PC-9 (cell line): Measurements from ENCODE around the gene LRP1B. TPM values are rescaled to one million over a fixed set of nuclear protein-coding genes. Genes with fewer than 3 reads are reported as not detected.

Source experiments
- BruUV-seq: library from RNA; stranded (reverse); fragments of 400-500 nt; replicated peaks from 2 replicates; lab custom pipeline; 2021; lab: Mats Ljungman, UMichigan
- CTCF ChIA-PET: fragments of 300-600 bp; sonication (Branson Sonifier 250); formaldehyde crosslinking; loops from one replicate; lab custom pipeline; 2022; ENCODE audit warnings: antibody characterized with exemption; lab: Charles Lee
- POLR2A ChIA-PET: fragments of 300-600 bp; sonication (Branson Sonifier 250); formaldehyde crosslinking; loops from one replicate; lab custom pipeline; 2022; ENCODE audit warnings: antibody characterized with exemption; ENCODE audit not compliant: unreplicated experiment; lab: Charles Lee
- DNase-seq, 2 experiments: peaks; one replicate each; pipeline versions ENCODE4 v3.0.0 to v3.0.0-alpha.2; 2015 to 2022; ENCODE audit warnings: mixed read lengths in 1 of 2
- H2AFZ ChIP-seq: fragments of 200-600 bp; sonication (generic); 2 replicates; pipeline ENCODE4 v1.8.1; 2017; ENCODE audit warnings: antibody characterized with exemption
- H3F3A ChIP-seq: fragments of 200-600 bp; sonication (generic); 2 replicates; pipeline ENCODE4 v1.8.1; 2017; ENCODE audit warnings: antibody characterized with exemption, mild to moderate bottlenecking, low read depth; ENCODE audit not compliant: insufficient read depth
- H3K27ac ChIP-seq: fragments of 200-600 bp; sonication (generic); 2 replicates; pipeline ENCODE4 v1.6.1; 2016; ENCODE audit warnings: mixed run types
- H3K27me3 ChIP-seq: fragments of 200-600 bp; sonication (generic); 2 replicates; pipeline ENCODE4 v1.6.1; 2016; ENCODE audit warnings: low read depth, mixed run types; ENCODE audit not compliant: insufficient read depth
- H3K36me3 ChIP-seq: fragments of 200-600 bp; sonication (generic); 2 replicates; pipeline ENCODE4 v1.6.1; 2016; ENCODE audit warnings: low read depth, mixed run types
- H3K4me1 ChIP-seq: fragments of 200-600 bp; sonication (generic); replicated peaks from 2 replicates; pipeline ENCODE4 v1.6.1; 2016; ENCODE audit warnings: mixed run types; ENCODE audit not compliant: insufficient read depth
- H3K4me2 ChIP-seq: fragments of 200-600 bp; sonication (generic); 2 replicates; pipeline ENCODE4 v1.6.1; 2017; ENCODE audit warnings: mixed run types
- H3K4me3 ChIP-seq: fragments of 200-600 bp; sonication (generic); 2 replicates; pipeline ENCODE4 v1.6.1; 2016; ENCODE audit warnings: mixed run types
- H3K79me2 ChIP-seq: fragments of 200-600 bp; sonication (generic); 2 replicates; pipeline ENCODE4 v1.6.1; 2017; ENCODE audit warnings: low read depth, mixed run types
- H3K9me2 ChIP-seq: fragments of 200-600 bp; sonication (generic); 2 replicates; pipeline ENCODE4 v1.8.1; 2017; ENCODE audit warnings: mild to moderate bottlenecking; ENCODE audit not compliant: insufficient read depth
- H3K9me3 ChIP-seq: fragments of 200-600 bp; sonication (generic); 2 replicates; pipeline ENCODE4 v1.8.1; 2016; ENCODE audit warnings: low read depth; ENCODE audit not compliant: insufficient read depth
- H4K20me1 ChIP-seq: fragments of 200-600 bp; sonication (generic); 2 replicates; pipeline ENCODE4 v1.8.1; 2017; ENCODE audit not compliant: insufficient read depth
- EZH2 ChIP-seq: fragments of 200-600 bp; sonication (generic); IDR thresholded peaks from 2 replicates; pipeline ENCODE4 v1.8.0; 2017; ENCODE audit warnings: antibody characterized with exemption, low read depth
- intact Hi-C: fragments of 100-400 bp; cut with micrococcal nuclease; formaldehyde crosslinking; loops from one replicate; pipeline ENCODE4 v1.10.0; 2022; ENCODE audit not compliant: unreplicated experiment
- total RNA-seq: library from RNA; stranded (reverse); gene quantifications from 2 replicates; pipeline ENCODE4 v1.2.3, GENCODE V29; 2021
- TF ChIP-seq, protein P1 (sequence below): fragments of 200-600 bp; sonication (generic); conservative IDR thresholded peaks from 2 replicates; pipeline ENCODE4 v1.6.1; 2017; ENCODE audit warnings: mixed run types, antibody characterized with exemption, mild to moderate bottlenecking, moderate library complexity

The LRP1B gene
- total RNA-seq, 1 experiment from 2014 or later, result 1.7 TPM

GRCh38 chr2:141438536-141438935 lies 692.3 kb downstream of the LRP1B start:
- Histone ChIP-seq H2AFZ (no peak overlapping the region), H3K9me3 (no peaks in the 10 kb centered on the region), H3K4me1 (no peaks in the 10 kb centered on the region), H3K9me2 (no peaks in the 10 kb centered on the region), H3F3A (no peaks in the 10 kb centered on the region), H3K79me2 (no peaks in the 10 kb centered on the region), H3K4me2 (no peak overlapping the region), H3K36me3 (no peaks in the 10 kb centered on the region), H3K4me3 (no peak overlapping the region), H3K27ac (no peak overlapping the region), H3K27me3 (no peaks in the 10 kb centered on the region), H4K20me1 (no peaks in the 10 kb centered on the region)
- POLR2A ChIA-PET, result no interaction called here
- no peak for TF ChIP-seq EZH2
- TF ChIP-seq, protein P1, sequence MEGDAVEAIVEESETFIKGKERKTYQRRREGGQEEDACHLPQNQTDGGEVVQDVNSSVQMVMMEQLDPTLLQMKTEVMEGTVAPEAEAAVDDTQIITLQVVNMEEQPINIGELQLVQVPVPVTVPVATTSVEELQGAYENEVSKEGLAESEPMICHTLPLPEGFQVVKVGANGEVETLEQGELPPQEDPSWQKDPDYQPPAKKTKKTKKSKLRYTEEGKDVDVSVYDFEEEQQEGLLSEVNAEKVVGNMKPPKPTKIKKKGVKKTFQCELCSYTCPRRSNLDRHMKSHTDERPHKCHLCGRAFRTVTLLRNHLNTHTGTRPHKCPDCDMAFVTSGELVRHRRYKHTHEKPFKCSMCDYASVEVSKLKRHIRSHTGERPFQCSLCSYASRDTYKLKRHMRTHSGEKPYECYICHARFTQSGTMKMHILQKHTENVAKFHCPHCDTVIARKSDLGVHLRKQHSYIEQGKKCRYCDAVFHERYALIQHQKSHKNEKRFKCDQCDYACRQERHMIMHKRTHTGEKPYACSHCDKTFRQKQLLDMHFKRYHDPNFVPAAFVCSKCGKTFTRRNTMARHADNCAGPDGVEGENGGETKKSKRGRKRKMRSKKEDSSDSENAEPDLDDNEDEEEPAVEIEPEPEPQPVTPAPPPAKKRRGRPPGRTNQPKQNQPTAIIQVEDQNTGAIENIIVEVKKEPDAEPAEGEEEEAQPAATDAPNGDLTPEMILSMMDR, result no peak
- no TSS peak for BruUV-seq
- CTCF ChIA-PET, result no interaction called here
- intact Hi-C loops, result no loop called here
- no peak for DNase-seq

DNA sequence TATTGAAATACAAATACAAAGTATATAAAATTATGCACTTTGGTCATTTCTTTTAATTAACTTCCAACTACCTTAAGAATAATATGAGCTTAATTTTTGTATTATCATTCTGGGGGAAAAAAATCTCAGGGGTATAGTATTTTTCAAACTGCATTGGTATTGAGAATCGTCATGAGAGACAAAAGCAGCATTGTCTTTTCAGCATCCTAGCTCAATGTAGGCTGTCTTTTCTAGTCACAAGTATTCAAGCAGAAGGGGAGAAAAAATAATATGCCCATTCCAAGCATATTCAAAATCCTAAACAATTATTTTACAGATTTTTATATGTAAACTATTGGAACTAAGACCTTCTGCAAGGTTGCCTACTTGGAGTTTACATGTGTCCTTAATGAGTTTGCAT lies 693.3 kb downstream of the LRP1B start:
- intact Hi-C loops, result no loop called here
- Histone ChIP-seq H3K4me2 (no peak overlapping the region), H3K36me3 (no peaks in the 10 kb centered on the region), H3K9me3 (no peaks in the 10 kb centered on the region), H2AFZ (no peak overlapping the region), H3F3A (no peaks in the 10 kb centered on the region), H4K20me1 (no peaks in the 10 kb centered on the region), H3K27ac (no peak overlapping the region), H3K4me3 (no peak overlapping the region), H3K79me2 (no peaks in the 10 kb centered on the region), H3K9me2 (no peaks in the 10 kb centered on the region), H3K27me3 (no peaks in the 10 kb centered on the region), H3K4me1 (no peaks in the 10 kb centered on the region)
- POLR2A ChIA-PET, result no interaction called here
- TF ChIP-seq, protein P1, result no peak
- no peak for TF ChIP-seq EZH2
- CTCF ChIA-PET, result no interaction called here
- no TSS peak for BruUV-seq
- no peak for DNase-seq

DNA sequence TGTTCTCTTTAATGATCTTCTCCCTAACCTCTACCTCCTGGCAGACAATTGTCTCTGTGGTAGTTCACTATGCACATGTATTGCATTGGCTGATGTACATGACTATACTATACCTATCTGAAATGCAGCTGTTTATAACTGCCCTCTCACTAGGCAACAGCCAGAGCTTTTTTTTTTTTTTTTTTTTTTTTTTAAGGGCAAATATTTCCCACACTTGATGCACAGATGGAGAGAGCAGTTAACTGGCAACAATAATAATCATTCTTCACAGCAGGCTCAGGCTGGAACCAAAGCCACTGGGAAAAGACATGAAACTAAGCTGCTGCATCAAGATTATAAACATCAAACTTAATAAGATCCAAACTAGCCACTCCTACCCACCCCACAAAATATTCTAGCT lies 707.7 kb downstream of the LRP1B start:
- no peak overlapping the region for H2AFZ ChIP-seq
- no peaks in the 10 kb centered on the region for H3F3A ChIP-seq
- ChIA-PET CTCF (no interaction called here), POLR2A (no interaction called here)
- intact Hi-C loops, result no loop called here
- no peaks in the 10 kb centered on the region for H3K36me3 ChIP-seq
- no peak for DNase-seq
- TF ChIP-seq EZH2, result no peak
- TF ChIP-seq, protein P1, result no peak
- no peak overlapping the region for H3K27ac ChIP-seq
- no peaks in the 10 kb centered on the region for H3K27me3 ChIP-seq
- H3K9me2 ChIP-seq, result no peaks in the 10 kb centered on the region
- H4K20me1 ChIP-seq, result no peaks in the 10 kb centered on the region
- H3K4me1 ChIP-seq, result no peaks in the 10 kb centered on the region
- H3K79me2 ChIP-seq, result no peaks in the 10 kb centered on the region
- no peak overlapping the region for H3K4me2 ChIP-seq
- H3K4me3 ChIP-seq, result no peak overlapping the region
- no peaks in the 10 kb centered on the region for H3K9me3 ChIP-seq
- BruUV-seq, result no TSS peak
